Measurements from ENCODE around the gene INPP5A.

DNA sequence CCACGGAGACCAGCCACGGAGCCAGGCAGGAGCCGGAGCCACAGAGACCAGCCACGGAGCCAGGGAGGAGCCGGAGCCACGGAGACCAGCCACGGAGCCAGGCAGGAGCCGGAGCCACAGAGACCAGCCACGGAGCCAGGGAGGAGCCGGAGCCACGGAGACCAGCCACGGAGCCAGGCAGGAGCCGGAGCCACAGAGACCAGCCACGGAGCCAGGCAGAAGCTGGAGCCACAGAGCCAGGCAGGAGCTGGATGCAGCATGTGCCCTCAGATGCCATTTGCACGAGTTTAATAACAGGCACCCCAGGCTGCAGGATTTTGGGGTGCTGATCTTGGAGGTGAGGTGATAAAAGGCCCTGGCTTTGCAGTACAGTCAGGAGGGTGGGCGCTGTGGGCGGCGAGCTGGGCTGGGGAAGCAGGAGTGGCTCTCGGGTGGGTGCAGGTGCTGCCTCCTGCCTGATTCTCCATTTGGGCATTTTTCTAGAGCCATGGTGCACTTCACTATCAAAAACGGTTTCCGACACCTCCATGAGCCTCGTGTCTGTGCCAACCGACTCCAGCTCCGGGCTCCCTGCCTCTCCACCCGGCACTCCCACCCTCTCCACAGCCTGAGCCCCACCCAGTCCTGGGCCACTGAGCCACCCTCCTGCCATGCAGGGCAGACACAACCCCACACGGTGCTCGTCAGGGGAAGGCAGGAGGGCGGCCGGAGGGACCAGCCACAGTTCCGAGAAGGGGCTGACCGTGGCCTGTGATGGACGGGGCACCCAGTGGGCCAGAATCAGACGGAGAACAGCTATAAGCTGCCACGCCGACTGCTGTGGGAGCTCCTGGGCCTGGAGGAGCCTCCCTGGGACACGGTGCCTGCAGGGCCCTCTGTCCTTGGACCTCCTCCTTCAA, 289.2 kb downstream of the INPP5A start:
- TF ChIP-seq EZH2phosphoT487 (IDR thresholded peaks at IDR 0.05; ENCODE audit: borderline replicate concordance, low read length) = no peak
- TF ChIP-seq, protein P1, sequence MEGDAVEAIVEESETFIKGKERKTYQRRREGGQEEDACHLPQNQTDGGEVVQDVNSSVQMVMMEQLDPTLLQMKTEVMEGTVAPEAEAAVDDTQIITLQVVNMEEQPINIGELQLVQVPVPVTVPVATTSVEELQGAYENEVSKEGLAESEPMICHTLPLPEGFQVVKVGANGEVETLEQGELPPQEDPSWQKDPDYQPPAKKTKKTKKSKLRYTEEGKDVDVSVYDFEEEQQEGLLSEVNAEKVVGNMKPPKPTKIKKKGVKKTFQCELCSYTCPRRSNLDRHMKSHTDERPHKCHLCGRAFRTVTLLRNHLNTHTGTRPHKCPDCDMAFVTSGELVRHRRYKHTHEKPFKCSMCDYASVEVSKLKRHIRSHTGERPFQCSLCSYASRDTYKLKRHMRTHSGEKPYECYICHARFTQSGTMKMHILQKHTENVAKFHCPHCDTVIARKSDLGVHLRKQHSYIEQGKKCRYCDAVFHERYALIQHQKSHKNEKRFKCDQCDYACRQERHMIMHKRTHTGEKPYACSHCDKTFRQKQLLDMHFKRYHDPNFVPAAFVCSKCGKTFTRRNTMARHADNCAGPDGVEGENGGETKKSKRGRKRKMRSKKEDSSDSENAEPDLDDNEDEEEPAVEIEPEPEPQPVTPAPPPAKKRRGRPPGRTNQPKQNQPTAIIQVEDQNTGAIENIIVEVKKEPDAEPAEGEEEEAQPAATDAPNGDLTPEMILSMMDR (conservative IDR thresholded peaks at IDR 0.05; ENCODE audit: low read depth, low read length) = no peak

Data from PC-3 (cell line).